ENCODE data around the gene C19orf73.

DNA sequence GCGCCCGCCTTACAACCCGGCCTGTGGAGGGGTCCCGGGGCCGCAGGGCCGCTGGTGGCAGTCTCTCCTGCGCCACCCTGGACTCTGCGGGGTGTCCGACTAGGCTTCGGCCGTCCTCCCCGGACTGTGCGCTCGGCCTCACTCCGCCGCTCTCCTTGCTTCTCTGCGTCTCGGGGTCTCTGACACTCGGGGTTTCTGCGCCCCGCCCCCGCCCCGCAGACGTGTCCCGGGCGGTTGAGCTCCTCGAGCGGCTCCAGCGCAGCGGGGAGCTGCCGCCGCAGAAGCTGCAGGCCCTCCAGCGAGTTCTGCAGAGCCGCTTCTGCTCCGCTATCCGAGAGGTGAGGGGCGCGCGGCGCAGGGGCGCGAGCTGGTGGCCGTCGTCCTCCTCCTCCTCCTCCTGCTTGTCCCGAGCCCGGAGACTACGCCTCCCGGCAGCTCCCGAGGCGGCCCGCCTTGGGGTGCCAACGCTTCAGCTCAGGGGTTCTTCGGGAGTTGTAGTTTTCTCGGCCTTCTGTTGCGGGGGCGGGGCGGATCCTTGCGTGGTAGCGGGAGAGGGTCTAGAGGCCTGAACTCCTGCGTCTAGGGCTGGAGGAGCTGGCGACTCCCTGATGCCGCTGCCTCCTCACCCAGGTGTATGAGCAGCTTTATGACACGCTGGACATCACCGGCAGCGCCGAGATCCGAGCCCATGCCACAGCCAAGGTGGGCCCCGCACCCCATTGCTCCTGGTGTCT, 4.1 kb downstream of the C19orf73 start:
- TF ChIP-seq POLR2A (IDR thresholded peaks at IDR 0.05; ENCODE audit: low read length) (no peak), GATA1 (IDR thresholded peaks at IDR 0.05; ENCODE audit: low read depth, low read length) (no peak)
